Bone marrow (tissue), 2 donors: Measurements from ENCODE around the gene P2RY2.

Experiments used
- DNase-seq, 2 donors: peaks; one replicate each; lab custom pipeline; 2025; lab: John Stamatoyannopoulos, UW

P2RY2 gene

DNA sequence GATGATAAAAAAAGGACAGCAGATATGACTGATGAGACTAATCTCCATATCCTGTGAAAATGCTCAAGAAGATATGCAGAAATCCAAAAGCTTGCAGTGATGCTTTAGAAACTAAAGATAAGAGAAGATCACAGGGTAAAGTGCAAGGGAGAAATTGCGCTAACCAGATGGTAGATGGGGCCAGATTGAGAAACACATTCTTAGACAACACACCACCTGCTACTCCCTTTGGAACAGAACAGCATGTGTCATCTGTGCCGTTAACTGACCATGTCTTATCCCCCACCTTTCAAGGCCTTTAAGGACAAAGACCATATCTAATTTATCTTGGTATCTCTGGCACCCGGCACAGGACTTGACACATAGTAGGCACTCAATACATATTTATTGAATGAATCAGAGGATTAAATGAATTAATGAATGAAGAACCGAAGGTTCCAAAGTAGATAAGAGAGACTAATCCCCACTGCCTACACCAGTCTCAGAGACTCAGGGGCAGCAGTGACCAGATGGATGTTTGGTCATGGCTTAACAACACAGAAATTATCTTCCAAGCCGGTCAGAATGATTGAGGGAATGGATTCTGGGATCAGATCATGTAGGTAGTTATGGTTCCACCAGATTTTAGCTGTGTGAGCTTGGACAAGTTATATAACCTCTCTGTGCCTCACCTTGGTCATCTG, 12.3 kb upstream of the P2RY2 start:
- DNase-seq = no peak

DNA sequence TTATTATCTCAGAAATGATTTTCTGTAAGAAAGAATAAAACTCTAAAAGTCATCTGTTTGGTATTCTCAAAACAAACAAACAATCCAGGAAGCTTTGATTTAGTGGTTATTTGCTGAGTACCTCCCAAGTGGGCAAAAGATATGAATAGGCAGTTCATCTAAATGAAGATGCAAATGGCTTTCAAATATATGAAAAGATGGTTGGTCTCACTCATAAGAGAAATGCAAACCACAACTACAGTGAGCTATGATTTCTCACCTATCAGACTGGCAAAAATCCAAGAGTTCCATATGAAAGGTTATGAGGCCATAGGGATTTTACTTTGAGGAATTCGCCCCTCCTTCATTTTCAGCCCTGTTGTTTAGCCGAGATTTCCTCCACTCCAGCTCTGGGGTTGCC, 11.3 kb upstream of the P2RY2 start:
- DNase-seq = no peak

DNA sequence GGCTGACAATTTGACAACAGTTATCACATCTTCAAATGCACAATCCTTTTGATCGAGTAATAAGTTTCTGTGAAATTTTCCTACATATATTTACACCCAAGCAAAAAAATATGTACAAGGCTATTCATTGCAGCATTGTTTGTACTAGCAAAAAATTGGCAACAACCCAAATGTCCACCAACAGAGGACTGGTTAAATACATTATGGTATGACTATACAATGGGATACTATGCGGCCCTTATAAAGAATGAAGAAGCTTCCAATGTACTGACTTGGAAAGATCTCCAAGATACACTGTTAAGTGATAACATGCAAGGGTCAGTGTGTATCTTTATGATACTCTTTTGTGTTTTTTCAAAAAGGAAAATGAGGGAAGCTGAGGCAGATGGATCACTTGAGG, 8.2 kb upstream of the P2RY2 start:
- no peak for DNase-seq

DNA sequence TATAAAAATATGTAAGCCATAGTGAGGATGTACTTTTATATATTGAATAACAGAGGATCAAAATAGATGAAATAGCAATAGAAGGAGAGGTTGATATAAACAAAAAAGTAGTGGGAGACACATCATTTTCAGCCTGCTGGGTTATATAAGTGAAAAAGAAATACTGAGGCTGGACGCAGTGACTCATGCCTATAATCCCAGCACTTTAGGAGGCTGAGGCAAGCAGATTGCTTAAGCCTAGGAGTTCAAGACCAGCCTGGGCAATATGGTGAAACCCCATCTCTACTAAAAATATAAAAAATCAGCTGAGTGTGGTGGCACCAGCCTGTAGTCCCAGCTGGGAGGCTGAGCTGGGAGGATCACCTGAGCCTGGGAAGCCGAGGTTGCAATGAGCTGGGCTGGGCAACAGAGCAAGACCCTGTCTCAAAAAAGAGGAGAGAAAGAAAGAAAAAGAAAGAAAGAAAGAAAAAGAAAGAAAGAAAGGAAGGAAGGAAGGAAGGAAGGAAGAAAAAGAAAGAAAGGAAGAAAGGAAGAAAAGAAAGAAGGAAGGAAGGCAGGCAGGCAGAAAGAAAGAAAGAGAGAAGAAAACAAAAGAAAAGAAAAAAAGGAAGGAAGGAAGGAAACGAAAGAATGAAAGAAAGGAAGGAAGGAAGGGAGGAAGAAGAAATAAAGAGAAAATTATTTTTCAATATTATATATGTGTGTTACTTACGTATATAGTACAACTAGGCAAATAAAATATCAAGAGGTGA, 7.0 kb upstream of the P2RY2 start:
- no peak for DNase-seq

- no peak for DNase-seq
Measured at GRCh38 chr11:73213196-73214143, 4.6 kb upstream of the P2RY2 start.

DNA sequence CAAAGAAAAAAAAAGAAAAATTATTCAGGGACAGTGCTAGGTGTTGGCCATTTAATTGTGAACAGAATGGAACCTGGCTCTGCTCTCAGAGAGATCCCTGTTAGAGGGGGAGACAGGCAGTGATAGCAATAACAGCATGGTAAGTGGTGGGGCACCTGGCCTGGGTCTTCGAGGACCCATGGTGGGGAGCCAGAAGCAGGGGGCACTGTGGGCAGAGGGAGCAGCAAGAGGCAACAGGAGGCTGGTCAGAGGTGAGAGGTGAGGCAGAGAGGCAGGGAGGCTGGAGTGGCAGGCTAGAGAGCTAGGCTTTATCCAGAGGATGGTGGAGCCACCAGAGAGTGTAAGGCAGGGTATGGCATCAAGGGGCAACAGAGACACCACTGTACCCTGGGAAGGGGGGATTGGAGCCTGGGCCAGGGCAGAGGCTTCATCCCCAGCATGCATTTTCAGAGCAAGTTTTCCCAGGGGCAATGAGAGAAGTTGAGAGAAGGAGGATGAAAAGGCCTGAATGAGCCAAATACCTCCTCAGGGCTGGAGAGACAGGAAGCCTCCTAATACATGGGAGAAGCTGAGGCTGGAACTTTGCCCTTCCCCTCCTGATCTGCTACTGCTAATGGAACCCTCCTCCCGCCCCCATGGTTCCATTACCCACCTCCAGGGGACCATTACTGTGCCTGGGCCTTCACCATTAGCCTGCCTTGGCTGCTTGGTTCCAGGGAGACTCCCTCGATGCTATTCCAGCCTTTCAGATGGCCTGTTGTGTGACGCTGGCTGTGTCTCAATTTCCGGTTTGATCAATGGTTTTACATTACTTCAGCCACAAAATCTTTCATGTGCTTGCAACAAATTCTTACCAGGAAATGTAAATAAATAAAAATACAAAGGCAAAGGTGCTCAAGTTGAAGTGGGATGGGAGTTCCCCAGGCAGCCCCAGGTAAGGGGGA, 2.6 kb upstream of the P2RY2 start:
- DNase-seq = no peak

DNA sequence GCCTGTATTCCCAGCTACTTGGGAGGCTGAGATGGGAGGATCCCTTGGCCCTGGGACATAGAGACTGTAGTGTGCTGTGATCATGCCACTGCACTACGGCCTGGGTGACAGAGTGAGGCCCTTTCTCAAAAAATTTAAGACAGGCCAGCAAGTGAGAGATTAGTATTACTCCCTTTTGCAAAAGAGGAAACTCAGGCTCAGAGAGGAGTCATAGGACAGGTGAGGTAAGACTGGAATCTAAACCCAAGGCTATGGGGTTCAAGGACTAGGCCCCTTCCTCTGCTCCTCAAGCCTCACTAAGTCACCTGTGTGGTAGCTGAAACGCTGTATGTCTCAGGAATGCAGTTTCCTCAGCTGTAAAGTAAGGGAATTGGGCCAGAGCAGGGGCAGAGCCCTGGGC, 1.6 kb upstream of the P2RY2 start:
- no peak for DNase-seq

DNA sequence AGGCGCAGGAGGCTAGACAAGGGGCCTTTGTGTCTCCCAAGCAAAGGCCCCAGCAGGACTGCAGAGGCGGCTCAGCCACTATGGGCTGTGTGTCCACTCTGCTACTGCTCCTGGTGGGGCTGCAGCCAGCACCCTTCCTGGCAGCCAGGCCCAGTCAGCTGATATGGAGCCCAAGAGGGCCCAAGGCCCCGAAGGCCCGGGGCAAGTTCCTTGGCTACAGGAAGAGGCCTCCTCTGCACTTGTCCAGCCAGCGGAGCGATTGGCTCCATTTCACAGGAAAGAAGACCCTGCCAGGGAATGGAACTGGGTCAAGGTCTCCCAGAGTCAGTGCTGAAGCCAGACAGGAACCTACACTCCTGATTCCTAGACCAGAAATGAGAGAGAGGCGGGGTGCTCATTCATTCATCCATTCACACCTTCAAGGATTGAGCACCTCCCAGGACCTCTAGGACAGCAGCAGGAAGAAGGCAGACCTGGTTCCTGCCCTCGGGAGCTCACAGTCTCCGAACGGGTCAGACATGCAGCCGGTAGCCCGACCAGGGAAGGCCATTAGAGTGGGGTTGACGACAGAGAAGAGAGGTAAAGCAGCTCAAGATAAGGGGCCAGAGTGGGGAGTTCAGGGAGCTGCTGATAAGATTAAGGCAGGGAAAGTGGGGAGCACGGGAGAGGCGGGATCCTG, 811 bp upstream of the P2RY2 start:
- no peak for DNase-seq

- DNase-seq = no peak
Measured at GRCh38 chr11:73217810-73218105, 323 bp upstream of the P2RY2 start.

GRCh38 chr11:73218830-73219215, 742 bp downstream of the P2RY2 start:
- DNase-seq = no peak

DNA sequence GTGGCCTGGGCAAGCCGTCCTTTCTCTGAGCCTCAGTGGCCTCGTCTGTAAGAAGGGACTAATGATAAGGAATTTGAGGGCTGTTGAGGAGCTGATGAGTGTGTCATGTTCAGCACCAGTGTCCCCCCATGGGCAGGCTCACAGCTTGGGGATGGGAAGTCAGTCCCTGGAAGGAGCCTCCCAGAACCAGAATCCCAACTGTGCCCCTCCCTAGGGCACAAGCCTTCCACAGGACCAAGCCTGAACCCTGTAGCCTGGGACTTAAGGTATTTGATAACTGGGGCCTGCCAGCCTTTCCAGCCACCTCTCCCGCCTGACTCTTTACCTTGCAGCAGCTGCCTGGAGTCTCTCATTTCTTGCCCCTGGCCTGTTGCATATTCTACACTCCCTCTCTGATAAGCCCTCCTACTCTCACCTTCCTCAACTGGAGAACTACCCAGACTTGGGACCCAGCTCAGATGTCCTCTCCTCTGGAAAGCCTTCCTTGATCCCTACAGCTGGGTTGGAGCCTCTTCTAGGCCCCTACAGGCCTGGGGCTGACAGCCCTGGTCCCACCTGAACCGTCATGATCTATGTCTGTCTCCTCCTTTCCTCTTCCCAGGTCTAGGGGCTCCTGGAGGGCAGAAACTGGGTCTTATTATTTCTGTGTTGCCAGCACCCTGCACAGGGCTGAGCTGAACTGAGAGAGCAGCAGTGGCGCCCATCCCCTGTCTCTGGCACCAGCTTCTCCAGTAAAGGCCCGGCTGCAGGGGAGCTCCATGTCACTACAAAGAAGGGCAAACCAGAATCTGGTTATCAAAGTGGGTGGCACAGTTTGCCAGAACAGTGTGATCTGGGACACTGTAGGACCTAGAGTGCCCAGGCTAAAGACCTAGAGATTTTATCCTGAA, 1.6 kb downstream of the P2RY2 start:
- no peak for DNase-seq

- no peak for DNase-seq
Measured at GRCh38 chr11:73221451-73221850, 3.4 kb downstream of the P2RY2 start.

DNA sequence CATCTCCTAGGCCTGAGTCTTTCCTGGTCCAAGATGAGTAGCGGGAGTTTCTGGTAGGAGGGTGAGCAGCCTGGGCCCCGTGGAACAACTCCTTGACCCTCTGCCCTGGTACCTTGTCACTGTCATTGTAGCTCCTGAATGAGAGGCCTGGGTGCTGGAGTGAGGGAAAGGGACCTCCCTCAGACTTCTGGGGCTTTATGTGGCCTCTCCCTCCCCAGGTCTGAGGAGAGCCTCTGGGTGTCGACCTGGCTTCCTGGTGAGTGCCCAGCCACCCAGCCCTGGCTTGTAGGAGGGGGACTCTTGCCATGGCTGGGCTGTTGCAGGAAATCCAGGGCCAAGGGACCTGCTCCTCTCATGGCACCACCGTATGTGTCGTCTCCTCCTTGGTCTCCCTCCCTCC, 3.9 kb downstream of the P2RY2 start:
- DNase-seq = no peak

- no peak for DNase-seq
Measured at GRCh38 chr11:73223998-73224730, 6.1 kb downstream of the P2RY2 start.

DNA sequence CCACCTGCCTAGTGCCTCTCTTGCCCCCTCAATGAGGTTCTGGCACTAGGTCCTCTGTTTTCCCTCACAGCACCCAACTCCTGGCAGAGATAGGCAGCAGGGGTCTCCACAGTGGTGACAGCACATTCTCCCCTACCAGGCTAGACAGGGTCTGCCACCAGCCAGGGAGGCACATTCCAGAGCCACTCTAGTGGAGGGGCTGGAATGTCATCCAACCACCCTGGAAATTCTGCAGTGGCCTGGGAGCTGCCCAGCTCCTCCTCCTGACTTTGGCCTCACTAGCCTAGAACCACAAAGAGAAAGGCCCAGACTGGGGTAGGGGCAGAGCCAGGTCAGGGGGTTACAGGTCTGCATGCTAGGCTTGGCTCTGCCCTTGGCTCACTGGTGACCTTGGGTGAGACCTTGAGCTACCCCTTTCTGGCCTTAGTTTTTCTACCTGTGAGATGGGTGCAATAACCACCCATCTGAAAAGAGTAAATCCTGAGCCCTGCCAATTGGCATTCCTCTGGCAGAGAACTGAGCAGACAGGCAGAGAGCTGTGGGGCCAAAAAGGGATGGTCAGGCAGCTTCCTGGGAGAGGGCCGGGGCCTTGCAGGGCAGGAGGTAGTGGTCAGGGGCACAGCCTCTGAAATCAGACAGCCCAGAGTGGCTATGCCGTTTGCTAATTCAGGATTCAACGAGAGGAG, 7.1 kb downstream of the P2RY2 start:
- DNase-seq = no peak

- DNase-seq = no peak
Measured at GRCh38 chr11:73225851-73226250, 7.8 kb downstream of the P2RY2 start.

DNA sequence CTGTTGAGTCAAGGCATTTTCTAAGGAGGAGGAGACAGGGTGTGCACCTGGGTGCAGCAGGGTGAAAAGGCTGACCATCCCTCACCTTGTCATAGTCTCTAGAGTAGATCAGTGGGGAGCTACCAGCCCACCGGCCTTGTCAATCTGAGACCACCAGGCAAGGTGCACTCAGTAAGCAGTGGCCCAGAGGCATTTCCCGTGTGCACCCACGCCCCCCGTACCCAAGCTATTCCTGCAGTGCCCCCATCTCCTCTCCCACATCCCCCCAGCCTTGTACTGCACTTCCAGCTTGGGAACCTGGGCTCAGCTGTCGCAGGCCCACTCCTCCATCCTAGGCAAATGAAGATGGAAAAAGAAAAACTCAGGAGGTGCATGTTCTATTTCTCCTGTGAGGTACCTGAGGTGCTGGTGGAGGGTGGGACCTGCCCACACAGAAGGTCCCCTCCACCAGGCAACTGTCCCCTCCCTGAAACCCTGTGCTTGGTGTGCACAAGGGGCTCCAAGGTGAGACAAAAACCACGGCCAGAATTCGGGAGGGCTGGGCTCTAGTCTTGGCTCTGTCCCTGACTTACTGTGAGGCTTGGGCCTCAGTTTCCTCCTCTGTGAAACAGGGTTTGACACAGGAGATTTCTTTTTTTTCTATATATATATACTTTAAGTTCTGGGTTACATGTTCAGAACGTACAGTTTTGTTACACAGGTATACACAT, 8.4 kb downstream of the P2RY2 start:
- no peak for DNase-seq

- no peak for DNase-seq
Measured at GRCh38 chr11:73227571-73228211, 9.6 kb downstream of the P2RY2 start.
